ENCODE data around the gene MEIOSIN. TPM values are rescaled to one million over a fixed set of nuclear protein-coding genes. Genes with fewer than 3 reads are reported as not detected.
A peak's percentile ranks its signal among the peaks of the same experiment; 100 is the strongest.

MEIOSIN gene
- total and polyA plus RNA-seq, 9 of the 15 experiments (the other 6 are each of a cell fraction or from before 2014, with no cell fraction given): 0.06 to 2.0 (median 0.76) TPM

- TF ChIP-seq ZNF282 (CRISPR knock-in tag; IDR thresholded peaks at IDR 0.05) (no peak), TFAP4 (CRISPR knock-in tag; IDR thresholded peaks at IDR 0.05; ENCODE audit: borderline replicate concordance) (peak; percentile 45; the same call in 1 of the 2 replicates), RAD51 (IDR thresholded peaks at IDR 0.05; ENCODE audit: borderline replicate concordance, low read depth) (no peak), UBTF (IDR thresholded peaks at IDR 0.05; ENCODE audit: borderline replicate concordance in 1 of 2, low read depth in 2 of 2, low read length in 2 of 2) (peak; percentile 24 to 76; a peak in 2 of 4 replicates), TAF1 (IDR thresholded peaks at IDR 0.05; ENCODE audit: control insufficient read depth, extremely low read depth, insufficient read depth, low read length, severe bottlenecking) (peak; percentile 50), SIN3A (IDR thresholded peaks at IDR 0.05; ENCODE audit: borderline replicate concordance in 2 of 2, control insufficient read depth in 1 of 2, low read depth in 2 of 2, low read length in 2 of 2) (0 out of 4 replicates have a peak, but pooled peaks of 1 of the 2 experiments have one; percentile 52), BRD9 (IDR thresholded peaks at IDR 0.05; ENCODE audit: low read depth, partially characterized antibody) (no peak), ZNF644 (tag; IDR thresholded peaks at IDR 0.05; ENCODE audit: low read depth) (no peak), ZNF407 (IDR thresholded peaks at IDR 0.05; ENCODE audit: low read depth) (no peak), ZNF232 (CRISPR knock-in tag; IDR thresholded peaks at IDR 0.05) (no peak), PREB (CRISPR knock-in tag; IDR thresholded peaks at IDR 0.05) (no peak), CREM (IDR thresholded peaks at IDR 0.05; ENCODE audit: low read depth) (peak; percentile 43; the same call in 1 of the 2 replicates), PTRF (tag; IDR thresholded peaks at IDR 0.05) (no peak), TCFL5 (CRISPR knock-in tag; conservative IDR thresholded peaks at IDR 0.05) (no peak)
These were observed 34.2 kb downstream of the MEIOSIN start (continued) for GRCh38 chr19:45767410-45767880.
